Vagina (tissue), 2 donors: ENCODE results near the gene NIPBL. TPM values are rescaled to one million over a fixed set of nuclear protein-coding genes. Genes with fewer than 3 reads are reported as not detected.
"Not testable (repeated sequence)": the region's sequence is repeated elsewhere in the genome, so short reads cannot be mapped to it uniquely, and the experiment has no call there.

Experiments used
- DNase-seq, 2 donors: peaks; one replicate each; pipeline ENCODE4 v3.0.0-alpha.2; 2017; ENCODE audit errors: extremely low spot score in 2 of 2
- H3K27ac ChIP-seq: fragments of 200-600 bp; sonication (generic); one replicate; pipeline ENCODE4 v1.5.1; 2019
- H3K27me3 ChIP-seq: fragments of 200-600 bp; sonication (generic); one replicate; pipeline ENCODE4 v1.5.1; 2019
- H3K36me3 ChIP-seq, 2 donors: fragments of 200-600 bp; sonication (generic); one replicate each; pipeline ENCODE4 v1.5.1; 2017 to 2019
- H3K4me1 ChIP-seq: fragments of 200-600 bp; sonication (generic); one replicate; pipeline ENCODE4 v1.5.1; 2019
- H3K4me3 ChIP-seq, 2 donors: fragments of 200-600 bp; sonication (generic); 1 replicate in 1 of 2; 2 replicates in 1 of 2; pipeline ENCODE4 v1.5.1; 2016 to 2019
- H3K9me3 ChIP-seq: fragments of 200-600 bp; sonication (generic); one replicate; pipeline ENCODE4 v1.5.1; 2019
- CTCF ChIP-seq, 3 experiments: fragments of 450-650 bp in 2 of 3; fragments of 200-600 bp in 1 of 3; sonication (generic) in 1 of 3; IDR thresholded peaks; one replicate each; pipeline ENCODE4 v1.5.1; 2017 to 2019; ENCODE audit warnings: antibody characterized with exemption in 3 of 3, mild to moderate bottlenecking in 2 of 3, moderate library complexity in 2 of 3
- POLR2A ChIP-seq, 2 donors: fragments of 450-650 bp; IDR thresholded peaks; one replicate each; pipeline ENCODE4 v1.6.1; 2017; ENCODE audit warnings: antibody characterized with exemption in 2 of 2, mild to moderate bottlenecking in 2 of 2, moderate library complexity in 2 of 2
- POLR2AphosphoS5 ChIP-seq, 2 donors: sonication (generic); formaldehyde crosslinking; IDR thresholded peaks; one replicate each; pipeline ENCODE4 v1.9.0; 2017; ENCODE audit warnings: antibody characterized with exemption in 2 of 2, mild to moderate bottlenecking in 2 of 2, low read depth in 1 of 2; ENCODE audit not compliant: insufficient read depth in 1 of 2
- intact Hi-C: fragments of 100-400 bp; cut with DNase I; formaldehyde crosslinking; loops from one replicate; pipeline ENCODE4 v1.15.1; 2023
- total RNA-seq: library from RNA; depleted of rRNA; stranded (reverse); fragments of >200 nt; gene quantifications from one replicate; pipeline ENCODE4 v1.2.3, GENCODE V29; 2016

The NIPBL gene
- total RNA-seq, 1 donor from 2014 or later, result 67.8 TPM

DNA sequence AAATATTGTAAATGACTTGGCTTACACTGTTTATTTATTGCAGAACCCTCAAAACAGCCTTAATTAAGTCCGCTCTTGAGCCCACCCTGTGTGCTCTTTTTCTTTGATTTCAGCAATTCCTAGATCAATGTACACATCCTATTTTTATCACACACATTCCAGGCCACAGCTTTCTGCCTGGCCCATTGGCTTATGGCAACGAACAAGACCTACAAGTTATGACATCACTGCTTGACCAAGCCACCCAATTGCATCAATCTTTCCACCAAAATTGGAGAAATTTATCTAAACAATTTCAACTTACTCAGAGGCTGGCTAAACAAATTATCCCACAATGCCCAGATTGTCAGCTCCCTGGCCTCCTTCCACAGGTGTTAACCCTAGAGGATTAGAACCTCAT, 214.2 kb downstream of the NIPBL start:
- no peaks in the 10 kb centered on the region for H3K27me3 ChIP-seq
- intact Hi-C loops, result no loop called here
- no peak for TF ChIP-seq POLR2AphosphoS5 (IDR thresholded peaks at IDR 0.05; ENCODE audit: insufficient read depth in 1 of 2, low read depth in 1 of 2)
- TF ChIP-seq POLR2A (IDR thresholded peaks at IDR 0.05), result no peak
- no peak for TF ChIP-seq CTCF (IDR thresholded peaks at IDR 0.05)
- H3K27ac ChIP-seq, result no peak overlapping the region
- H3K9me3 ChIP-seq, result no peaks in the 10 kb centered on the region
- H3K4me3 ChIP-seq, result no peak overlapping the region
- no peaks in the 10 kb centered on the region for H3K36me3 ChIP-seq
- DNase-seq, result no peak
- no peaks in the 10 kb centered on the region for H3K4me1 ChIP-seq

DNA sequence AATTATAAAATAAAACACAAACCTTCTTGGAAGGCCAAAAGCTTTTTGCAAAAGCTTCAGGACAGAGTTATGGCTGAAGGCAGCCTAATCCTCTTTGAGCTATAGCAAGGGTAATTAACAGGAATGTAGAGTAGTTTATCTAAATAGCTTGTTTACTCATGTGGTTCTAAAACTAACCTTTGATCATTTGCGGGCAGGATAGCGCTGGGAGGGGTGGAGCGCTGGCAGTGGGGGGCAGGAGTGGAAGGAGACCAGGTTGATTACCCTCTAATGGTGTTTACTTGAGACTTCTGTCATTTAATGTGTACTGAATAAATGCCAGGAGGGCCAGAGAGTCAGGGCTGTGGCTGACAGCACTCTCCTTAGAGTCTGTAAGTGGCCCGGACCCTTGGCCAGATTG, 217.2 kb downstream of the NIPBL start:
- H3K36me3 ChIP-seq, H3K4me1 ChIP-seq, intact Hi-C loops, H3K27ac ChIP-seq, H3K9me3 ChIP-seq, DNase-seq, H3K27me3 ChIP-seq, H3K4me3 ChIP-seq: not testable (repeated sequence)

DNA sequence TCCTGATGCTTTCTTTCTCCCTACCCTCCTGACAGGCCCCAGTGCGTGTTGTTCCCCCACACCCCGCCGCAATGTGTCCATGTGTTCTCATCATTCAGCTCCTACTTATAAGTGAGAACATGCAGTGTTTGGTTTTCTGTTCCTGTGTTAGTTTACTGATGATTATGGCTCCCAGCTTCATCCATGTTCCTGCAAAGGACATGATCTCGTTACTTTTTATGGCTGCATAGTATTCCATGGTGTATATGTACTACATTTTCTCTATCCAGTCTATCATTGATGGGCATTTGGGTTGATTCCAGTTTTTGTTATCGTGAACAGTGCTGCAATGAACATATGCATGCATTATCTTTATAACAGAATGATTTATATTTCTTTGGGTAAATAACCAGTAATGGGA, 222.7 kb downstream of the NIPBL start:
- intact Hi-C loops, DNase-seq, H3K27me3 ChIP-seq, H3K27ac ChIP-seq, H3K4me1 ChIP-seq, H3K4me3 ChIP-seq, H3K36me3 ChIP-seq, H3K9me3 ChIP-seq: not testable (repeated sequence)

DNA sequence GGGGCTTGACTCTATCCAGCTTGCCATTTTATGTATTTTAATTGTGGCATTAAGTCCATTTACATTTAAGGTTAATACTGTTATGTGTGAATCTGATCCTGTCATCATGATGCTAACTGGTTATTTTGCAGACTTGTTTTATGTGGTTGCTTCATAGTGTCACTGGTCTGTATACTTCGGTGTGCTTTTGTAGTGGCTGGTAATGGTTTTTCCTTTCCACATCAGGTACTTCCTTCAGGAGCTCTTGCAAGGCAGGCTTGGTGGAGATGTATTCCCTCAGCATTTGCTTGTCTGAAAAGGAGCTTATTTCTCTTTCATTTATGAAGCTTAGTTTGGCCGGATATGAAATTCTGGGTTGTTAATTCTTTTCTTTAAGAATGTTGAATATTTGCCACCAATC, 226.7 kb downstream of the NIPBL start:
- Histone ChIP-seq H3K27ac (no peak overlapping the region), H3K4me1 (no peaks in the 10 kb centered on the region), H3K4me3 (no peak overlapping the region), H3K27me3 (no peaks in the 10 kb centered on the region), H3K36me3 (peaks cover 0 to 23% of the 10 kb centered on the region in 2 donors), H3K9me3 (no peaks in the 10 kb centered on the region)
- intact Hi-C loops, result no loop called here
- DNase-seq, result no peak
- TF ChIP-seq POLR2A (IDR thresholded peaks at IDR 0.05) (no peak), CTCF (IDR thresholded peaks at IDR 0.05) (no peak), POLR2AphosphoS5 (IDR thresholded peaks at IDR 0.05; ENCODE audit: insufficient read depth in 1 of 2, low read depth in 1 of 2) (no peak)

DNA sequence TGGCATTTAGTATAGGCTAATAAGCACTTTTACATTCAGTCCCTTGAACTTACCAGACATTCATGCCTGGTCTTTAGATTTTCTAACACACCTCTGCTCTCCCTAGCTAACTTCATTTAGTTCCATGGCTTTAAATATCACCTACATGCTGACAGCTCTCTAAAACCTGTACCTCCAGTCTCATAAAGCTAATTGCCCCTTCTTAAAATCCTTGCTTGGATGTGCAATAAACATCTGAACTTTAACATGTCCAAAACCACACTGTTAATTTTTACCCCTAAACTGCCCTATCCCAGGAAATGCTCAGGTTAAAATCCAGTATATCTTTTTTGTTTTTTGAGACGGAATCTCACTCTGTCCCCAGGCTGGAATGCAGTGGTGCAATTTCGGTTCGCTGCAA, 232.8 kb downstream of the NIPBL start:
- no peaks in the 10 kb centered on the region for H3K9me3 ChIP-seq
- TF ChIP-seq CTCF (IDR thresholded peaks at IDR 0.05) (no peak), POLR2A (IDR thresholded peaks at IDR 0.05) (no peak), POLR2AphosphoS5 (IDR thresholded peaks at IDR 0.05; ENCODE audit: insufficient read depth in 1 of 2, low read depth in 1 of 2) (no peak)
- peaks cover 0 to 29% of the 10 kb centered on the region in 2 donors for H3K36me3 ChIP-seq
- no peak overlapping the region for H3K27ac ChIP-seq
- no peak overlapping the region for H3K4me3 ChIP-seq
- no peaks in the 10 kb centered on the region for H3K27me3 ChIP-seq
- H3K4me1 ChIP-seq, result no peaks in the 10 kb centered on the region
- intact Hi-C loops, result no loop called here
- DNase-seq, result no peak

GRCh38 chr5:37110135-37110534, 233.6 kb downstream of the NIPBL start:
- TF ChIP-seq POLR2AphosphoS5 (IDR thresholded peaks at IDR 0.05; ENCODE audit: insufficient read depth in 1 of 2, low read depth in 1 of 2) (no peak), POLR2A (IDR thresholded peaks at IDR 0.05) (no peak), CTCF (IDR thresholded peaks at IDR 0.05) (no peak)
- Histone ChIP-seq H3K4me1 (no peaks in the 10 kb centered on the region), H3K9me3 (no peaks in the 10 kb centered on the region), H3K27me3 (no peaks in the 10 kb centered on the region), H3K4me3 (no peak overlapping the region), H3K27ac (no peak overlapping the region), H3K36me3 (peaks cover 0 to 28% of the 10 kb centered on the region in 2 donors)
- DNase-seq, result no peak
- intact Hi-C loops, result no loop called here
